ENCODE data around the gene ZMIZ1. TPM values are rescaled to one million over a fixed set of nuclear protein-coding genes. Genes with fewer than 3 reads are reported as not detected.
A peak's percentile ranks its signal among the peaks of the same experiment; 100 is the strongest.

Gene ZMIZ1
- total RNA-seq, 6 donors from 2014 or later = 51.0 to 99.2 (median 91.8) TPM

DNA sequence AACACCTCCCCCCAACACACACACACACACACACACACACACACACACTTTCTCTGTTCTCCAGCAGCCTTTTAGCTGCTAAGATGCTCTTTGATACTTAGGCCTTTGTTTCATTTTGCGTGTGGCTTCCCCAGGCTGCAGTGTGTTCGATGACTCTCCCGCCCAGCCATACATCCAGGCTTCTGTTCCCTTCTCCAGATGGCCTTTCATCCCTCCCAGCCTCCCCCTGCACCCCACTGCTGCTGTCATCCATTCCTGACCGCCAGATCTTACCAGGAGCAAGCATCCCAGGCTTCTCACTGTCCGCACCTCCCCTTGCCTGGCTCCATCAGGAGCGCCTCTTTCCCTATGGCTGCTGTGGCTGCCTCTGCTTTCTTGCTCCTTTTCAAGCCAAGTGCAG lies 200.7 kb downstream of the ZMIZ1 start:
- Histone ChIP-seq H3K27ac (peak overlapping the region in 2 of 4 donors; percentile 59 to 92), H3K4me1 (peaks cover 74 to 90% (median 80%) of the 10 kb centered on the region in 4 donors), H3K9me3 (no peaks in the 10 kb centered on the region), H3K4me3 (no peak overlapping the region), H3K36me3 (peaks cover 0 to 11% (median 2%) of the 10 kb centered on the region in 4 donors), H3K27me3 (no peaks in the 10 kb centered on the region)
- TF ChIP-seq, protein P1, sequence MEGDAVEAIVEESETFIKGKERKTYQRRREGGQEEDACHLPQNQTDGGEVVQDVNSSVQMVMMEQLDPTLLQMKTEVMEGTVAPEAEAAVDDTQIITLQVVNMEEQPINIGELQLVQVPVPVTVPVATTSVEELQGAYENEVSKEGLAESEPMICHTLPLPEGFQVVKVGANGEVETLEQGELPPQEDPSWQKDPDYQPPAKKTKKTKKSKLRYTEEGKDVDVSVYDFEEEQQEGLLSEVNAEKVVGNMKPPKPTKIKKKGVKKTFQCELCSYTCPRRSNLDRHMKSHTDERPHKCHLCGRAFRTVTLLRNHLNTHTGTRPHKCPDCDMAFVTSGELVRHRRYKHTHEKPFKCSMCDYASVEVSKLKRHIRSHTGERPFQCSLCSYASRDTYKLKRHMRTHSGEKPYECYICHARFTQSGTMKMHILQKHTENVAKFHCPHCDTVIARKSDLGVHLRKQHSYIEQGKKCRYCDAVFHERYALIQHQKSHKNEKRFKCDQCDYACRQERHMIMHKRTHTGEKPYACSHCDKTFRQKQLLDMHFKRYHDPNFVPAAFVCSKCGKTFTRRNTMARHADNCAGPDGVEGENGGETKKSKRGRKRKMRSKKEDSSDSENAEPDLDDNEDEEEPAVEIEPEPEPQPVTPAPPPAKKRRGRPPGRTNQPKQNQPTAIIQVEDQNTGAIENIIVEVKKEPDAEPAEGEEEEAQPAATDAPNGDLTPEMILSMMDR (IDR thresholded peaks at IDR 0.05) = no peak
- TF ChIP-seq POLR2AphosphoS5 (IDR thresholded peaks at IDR 0.05) (no peak), POLR2A (IDR thresholded peaks at IDR 0.05) (no peak), EP300 (IDR thresholded peaks at IDR 0.05) (no peak)
- DNase-seq (no peak), ATAC-seq (ENCODE audit: low FRiP score in 2 of 2) (no peak)
- 89 to 96% methylated on average over 6 of the region's 6 CpGs for WGBS, 2 donors

DNA sequence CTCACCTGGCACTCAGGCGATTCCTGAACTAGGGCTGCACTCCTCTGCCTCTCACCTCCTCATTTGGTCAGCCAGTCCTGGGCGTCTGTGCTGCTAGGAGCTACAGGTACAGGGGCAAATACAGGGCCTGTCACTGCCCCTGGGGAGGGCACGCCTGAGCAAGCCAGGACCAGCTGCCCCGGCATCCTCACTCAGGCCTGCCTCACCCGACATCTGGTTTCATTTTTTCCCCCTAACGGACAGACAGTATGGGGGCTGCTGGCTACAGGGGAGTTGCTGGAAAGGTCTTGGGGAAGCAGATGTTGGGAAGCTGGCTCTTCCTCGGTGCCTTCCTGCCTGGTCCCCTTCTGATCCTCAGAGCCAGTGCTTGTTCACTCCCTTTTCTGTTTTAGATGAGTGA lies 201.2 kb downstream of the ZMIZ1 start:
- Histone ChIP-seq H3K4me1 (peaks cover 74 to 90% (median 80%) of the 10 kb centered on the region in 4 donors), H3K9me3 (no peaks in the 10 kb centered on the region), H3K4me3 (no peak overlapping the region), H3K36me3 (peaks cover 0 to 11% (median 2%) of the 10 kb centered on the region in 4 donors), H3K27me3 (no peaks in the 10 kb centered on the region), H3K27ac (peak overlapping the region; percentile 25 to 59 (median 51))
- WGBS, 2 donors = 81 to 85% methylated on average over 6 to 7 of the region's 7 CpGs
- ATAC-seq (ENCODE audit: low FRiP score in 2 of 2) (no peak), DNase-seq (no peak)
- TF ChIP-seq, protein P1 (IDR thresholded peaks at IDR 0.05) = no peak
- no peak for TF ChIP-seq POLR2AphosphoS5 (IDR thresholded peaks at IDR 0.05)
- TF ChIP-seq EP300 (IDR thresholded peaks at IDR 0.05) = no peak
- TF ChIP-seq POLR2A (IDR thresholded peaks at IDR 0.05) = no peak

DNA sequence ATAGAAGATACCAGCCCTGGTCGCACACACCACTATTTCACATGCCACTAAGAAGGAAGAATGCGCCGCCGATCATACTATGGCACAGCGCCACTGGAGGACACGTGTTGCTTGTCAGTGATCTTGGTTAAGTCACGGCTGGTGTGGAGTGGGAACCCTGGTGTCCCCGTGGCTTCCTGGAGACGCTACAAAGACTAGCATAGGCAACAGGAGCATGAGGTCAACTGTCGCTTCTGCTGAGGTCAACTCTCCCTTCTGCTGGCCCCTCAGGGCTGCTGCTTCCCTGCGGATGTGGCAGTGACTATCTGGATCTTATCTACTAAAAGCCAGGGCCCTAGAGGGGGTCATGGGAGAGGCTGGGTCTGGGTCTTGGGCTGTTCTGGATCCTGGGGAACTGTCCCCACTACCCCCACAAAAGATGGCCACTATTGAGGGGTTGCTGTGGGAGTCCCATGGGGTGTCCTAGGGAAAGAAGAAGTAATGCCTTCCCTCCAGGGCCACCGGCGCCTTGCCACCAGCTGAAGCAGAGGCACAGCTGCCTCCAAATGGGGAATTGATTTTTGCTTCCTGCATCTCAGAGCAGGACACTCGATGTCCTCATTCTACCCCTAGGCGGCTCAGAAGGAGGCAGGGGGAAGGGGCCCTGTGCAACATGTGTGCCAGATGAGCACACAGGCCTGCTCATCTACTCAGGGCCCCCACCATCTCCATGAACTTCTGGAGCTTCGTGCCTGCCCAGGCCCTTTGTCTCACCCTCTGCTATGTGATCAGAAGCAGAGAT lies 201.9 kb downstream of the ZMIZ1 start:
- H3K36me3 ChIP-seq = peaks cover 0 to 11% (median 2%) of the 10 kb centered on the region in 4 donors
- TF ChIP-seq, protein P1 (IDR thresholded peaks at IDR 0.05) = peak in 3 of 6 experiments; percentile 9 to 26 (median 14)
- no peak for TF ChIP-seq POLR2AphosphoS5 (IDR thresholded peaks at IDR 0.05)
- 63 to 67% methylated on average over 6 to 16 of the region's 16 CpGs for WGBS, 2 donors
- no peaks in the 10 kb centered on the region for H3K27me3 ChIP-seq
- peak in 1 of 2 donors; percentile 62 for DNase-seq
- no peaks in the 10 kb centered on the region for H3K9me3 ChIP-seq
- H3K27ac ChIP-seq = peak overlapping the region; percentile 15 to 59 (median 51)
- H3K4me3 ChIP-seq = no peak overlapping the region
- H3K4me1 ChIP-seq = peaks cover 74 to 91% (median 81%) of the 10 kb centered on the region in 4 donors
- ATAC-seq (ENCODE audit: low FRiP score in 2 of 2) = peak; percentile 0 to 5

DNA sequence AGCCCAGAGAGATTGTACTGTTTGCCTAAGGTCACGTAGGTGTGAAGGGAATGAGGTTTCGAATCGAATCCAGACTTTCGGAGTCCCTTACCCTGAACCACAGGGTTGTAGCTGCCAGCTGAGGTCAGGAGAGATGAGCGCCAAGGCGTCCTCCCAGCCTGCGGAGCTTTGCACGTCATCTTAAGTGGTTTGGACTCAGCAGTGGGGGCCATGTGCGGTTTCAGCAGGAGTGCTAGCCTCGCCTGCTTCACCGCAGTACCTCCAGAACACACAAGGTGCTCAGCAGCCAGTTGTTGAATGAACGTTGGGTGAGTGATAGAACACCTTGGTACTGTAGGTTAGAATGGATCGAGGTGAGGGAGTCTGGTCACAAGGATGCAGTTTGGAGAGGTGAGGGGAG lies 203.6 kb downstream of the ZMIZ1 start:
- TF ChIP-seq, protein P1 (IDR thresholded peaks at IDR 0.05) = no peak
- TF ChIP-seq POLR2AphosphoS5 (IDR thresholded peaks at IDR 0.05) (no peak), POLR2A (IDR thresholded peaks at IDR 0.05) (no peak), EP300 (IDR thresholded peaks at IDR 0.05) (no peak)
- peaks cover 0 to 19% (median 5%) of the 10 kb centered on the region in 4 donors for H3K36me3 ChIP-seq
- DNase-seq (no peak), ATAC-seq (ENCODE audit: low FRiP score in 2 of 2) (no peak)
- peaks cover 57 to 74% (median 65%) of the 10 kb centered on the region in 4 donors for H3K4me1 ChIP-seq
- no peaks in the 10 kb centered on the region for H3K27me3 ChIP-seq
- H3K27ac ChIP-seq = no peak overlapping the region
- H3K4me3 ChIP-seq = no peak overlapping the region
- no peaks in the 10 kb centered on the region for H3K9me3 ChIP-seq
- 90 to 92% methylated on average over 9 to 13 of the region's 13 CpGs for WGBS, 2 donors
